A549 (cell line): Measurements from ENCODE around the gene HMSD. TPM values are rescaled to one million over a fixed set of nuclear protein-coding genes. Genes with fewer than 3 reads are reported as not detected.

Source experiments
- ATAC-seq, 2 experiments: fragments of 200-7000 bp in 1 of 2; fragments of >200 bp in 1 of 2; cut with Nextera tagmentation in 1 of 2; cut with Tn5 transposase in 1 of 2; 3 replicates each; pipeline versions ENCODE4 v1.8.0 to v1.9.1; 2018 to 2020; ENCODE audit warnings: mild to moderate bottlenecking in 1 of 2, moderate library complexity in 1 of 2
- CTCF ChIA-PET: fragments of 300-600 bp; sonication (Branson Sonifier 250); formaldehyde crosslinking; extraction: SDS; loops from one replicate; lab custom pipeline; 2021; ENCODE audit warnings: antibody characterized with exemption, inconsistent platforms; lab: Yijun Ruan, JAX
- POLR2A ChIA-PET: fragments of 350-600 bp; formaldehyde crosslinking; extraction: SDS; loops from one replicate; lab custom pipeline; 2021; ENCODE audit warnings: antibody characterized with exemption, inconsistent platforms; lab: Yijun Ruan, JAX
- DNase-seq, 2 experiments: peaks; one replicate each; pipeline versions ENCODE4 v3.0.0 to v3.0.0-alpha.2; 2011 to 2016; ENCODE audit warnings: low read depth in 1 of 2, low spot score in 1 of 2
- FAIRE-seq: peaks from 2 replicates; lab custom pipeline; 2011; peaks lifted over from hg19 to GRCh38; lab: Jason Lieb, UNC
- H3K27ac ChIP-seq, 2 experiments: fragments of >200 bp; sonication (Bioruptor Twin); formaldehyde crosslinking; 3 replicates each; pipeline ENCODE4 v1.5.1; 2016 to 2017
- H3K4me1 ChIP-seq: fragments of >200 bp; sonication (Bioruptor Twin); formaldehyde crosslinking; 3 replicates; pipeline ENCODE4 v1.6.1; 2016
- H3K4me2 ChIP-seq: fragments of >200 bp; sonication (Bioruptor Twin); formaldehyde crosslinking; 3 replicates; pipeline ENCODE4 v1.6.1; 2016
- H3K4me3 ChIP-seq: fragments of >200 bp; sonication (Bioruptor Twin); formaldehyde crosslinking; 3 replicates; pipeline ENCODE4 v1.5.1; 2016
- H3K9me3 ChIP-seq: fragments of >200 bp; sonication (Bioruptor Twin); formaldehyde crosslinking; 3 replicates; pipeline ENCODE4 v1.6.1; 2016
- ATOH8 ChIP-seq: fragments of 250-450 bp; sonication (Bioruptor Pico); IDR thresholded peaks from 2 replicates; pipeline ENCODE4 v1.5.0; 2020; ENCODE audit warnings: low read depth, mild to moderate bottlenecking, moderate library complexity
- CBX2 ChIP-seq: fragments of 200-600 bp; sonication (generic); IDR thresholded peaks from 2 replicates; pipeline ENCODE4 v1.6.1; 2016; ENCODE audit warnings: low read depth, mild to moderate bottlenecking, borderline replicate concordance
- CBX8 ChIP-seq: fragments of 200-600 bp; sonication (generic); IDR thresholded peaks from 2 replicates; pipeline ENCODE4 v1.6.1; 2016
- CHD2 ChIP-seq: fragments of 150-350 bp; IDR thresholded peaks from 2 replicates; pipeline ENCODE4 v1.6.1; 2014; ENCODE audit warnings: low read length; ENCODE audit not compliant: partially characterized antibody
- EHMT2 ChIP-seq: fragments of 200-600 bp; sonication (generic); IDR thresholded peaks from 2 replicates; pipeline ENCODE4 v1.6.1; 2016; ENCODE audit warnings: antibody characterized with exemption, low read depth, mild to moderate bottlenecking, moderate library complexity
- EP300 ChIP-seq, 2 experiments: fragments of >200 bp; sonication (Bioruptor Twin); formaldehyde crosslinking; IDR thresholded peaks; 2 replicates in 1 of 2; 3 replicates in 1 of 2; pipeline ENCODE4 v1.6.1; 2016 to 2017
- HDAC2 ChIP-seq: fragments of 200-600 bp; sonication (generic); IDR thresholded peaks from 2 replicates; pipeline ENCODE4 v1.6.1; 2016
- HEYL ChIP-seq: fragments of 250-450 bp; sonication (Bioruptor Pico); IDR thresholded peaks from 2 replicates; pipeline ENCODE4 v1.8.0; 2021; ENCODE audit warnings: mild to moderate bottlenecking, moderate library complexity
- HMGXB4 ChIP-seq: fragments of 250-450 bp; sonication (Bioruptor Pico); IDR thresholded peaks from 2 replicates; pipeline ENCODE4 v1.5.0; 2021; ENCODE audit warnings: mild to moderate bottlenecking, moderate library complexity, borderline replicate concordance
- HOXA7 ChIP-seq: fragments of 250-450 bp; sonication (Bioruptor Pico); IDR thresholded peaks from 2 replicates; pipeline ENCODE4 v1.5.0; 2020; ENCODE audit warnings: mild to moderate bottlenecking, moderate library complexity
- HOXB13 ChIP-seq: fragments of 250-450 bp; sonication (Bioruptor Pico); IDR thresholded peaks from 2 replicates; pipeline ENCODE4 v1.5.0; 2020; ENCODE audit warnings: low read depth, mild to moderate bottlenecking, moderate library complexity
- HOXB5 ChIP-seq: fragments of 250-450 bp; sonication (Bioruptor Pico); IDR thresholded peaks from 2 replicates; pipeline ENCODE4 v1.5.0; 2020; ENCODE audit warnings: mild to moderate bottlenecking, moderate library complexity
- JUN ChIP-seq, 2 experiments: fragments of >200 bp; sonication (Bioruptor Twin); formaldehyde crosslinking; IDR thresholded peaks; 2 replicates in 1 of 2; 3 replicates in 1 of 2; pipeline ENCODE4 v1.6.1; 2016 to 2017
- KDM5A ChIP-seq: fragments of 200-600 bp; sonication (generic); IDR thresholded peaks from 2 replicates; pipeline ENCODE4 v1.6.1; 2016; ENCODE audit warnings: antibody characterized with exemption, mild to moderate bottlenecking
- MAZ ChIP-seq: fragments of 150-350 bp; IDR thresholded peaks from 2 replicates; pipeline ENCODE4 v1.6.1; 2014; ENCODE audit warnings: antibody characterized with exemption, low read depth, low read length, borderline replicate concordance
- PBX3 ChIP-seq: IDR thresholded peaks from 2 replicates; pipeline ENCODE4 v1.6.1; 2012
- POLR2A ChIP-seq: IDR thresholded peaks from 2 replicates; pipeline ENCODE4 v1.6.1; 2012; ENCODE audit warnings: mild to moderate bottlenecking, low read length
- POLR2AphosphoS2 ChIP-seq: conservative IDR thresholded peaks from 2 replicates; pipeline ENCODE4 v1.6.1; 2012; ENCODE audit warnings: low read length, improper control_type of control experiment, inconsistent platforms
- RAD21 ChIP-seq, 2 experiments: fragments of >200 bp in 1 of 2; sonication (Bioruptor Twin) in 1 of 2; formaldehyde crosslinking in 1 of 2; IDR thresholded peaks in 1 of 2; conservative IDR thresholded peaks in 1 of 2; 2 replicates in 1 of 2; 3 replicates in 1 of 2; pipeline ENCODE4 v1.6.1; 2012 to 2018; ENCODE audit warnings: inconsistent platforms in 1 of 2
- RCOR1 ChIP-seq: fragments of 150-350 bp; IDR thresholded peaks from 2 replicates; pipeline ENCODE4 v1.6.1; 2014; ENCODE audit warnings: antibody characterized with exemption, low read length, low read depth
- REST ChIP-seq: fragments of 200-600 bp; sonication (generic); IDR thresholded peaks from 2 replicates; pipeline ENCODE4 v1.6.1; 2016; ENCODE audit warnings: antibody characterized with exemption, mild to moderate bottlenecking, moderate library complexity
- RNF2 ChIP-seq: fragments of 200-600 bp; sonication (generic); IDR thresholded peaks from 2 replicates; pipeline ENCODE4 v1.6.1; 2016; ENCODE audit warnings: low read depth, mild to moderate bottlenecking, antibody characterized with exemption, moderate library complexity, borderline replicate concordance
- SMC3 ChIP-seq: fragments of >200 bp; sonication (Bioruptor Twin); formaldehyde crosslinking; IDR thresholded peaks from 3 replicates; pipeline ENCODE4 v1.6.1; 2018; ENCODE audit warnings: inconsistent platforms
- ZC3H11A ChIP-seq: fragments of 450-650 bp; IDR thresholded peaks from 2 replicates; pipeline ENCODE4 v1.6.1; 2014; ENCODE audit warnings: antibody characterized with exemption, mild to moderate bottlenecking
- ZSCAN20 ChIP-seq: fragments of 250-450 bp; sonication (Bioruptor Pico); IDR thresholded peaks from 2 replicates; pipeline ENCODE4 v1.8.0; 2022; ENCODE audit warnings: mild to moderate bottlenecking, moderate library complexity
- WGBS: methylation state at CpG from one replicate; pipeline ENCODE4 v1.1.6; 2017; ENCODE audit errors: missing lambda C conversion rate; 5-methylcytosine and 5-hydroxymethylcytosine counted together
- polyA plus RNA-seq, 4 experiments: library from polyadenylated mRNA; depleted of rRNA in 3 of 4; stranded (reverse); fragments of >200 nt; fragmentation: RNase III in 1 of 4; extraction: RNeasy Plus Mini Kit Qiagen cat#74134 plus additional on column Dnase treatment in 1 of 4; gene quantifications; 2 replicates in 3 of 4; 3 replicates in 1 of 4; pipeline ENCODE4 v1.2.3, GENCODE V29; 2011 to 2017

The HMSD gene
- polyA plus RNA-seq, 2 of the 4 experiments (the other 2 are of a cell fraction), result 0.13 to 0.23 TPM

GRCh38 chr18:63953811-63954210, 4.7 kb downstream of the HMSD start:
- no peaks in the 10 kb centered on the region for H3K4me1 ChIP-seq
- no peak overlapping the region for H3K27ac ChIP-seq
- FAIRE-seq (no peak), DNase-seq (no peak), ATAC-seq (no peak)
- H3K4me3 ChIP-seq, result no peak overlapping the region
- ChIA-PET POLR2A (interaction anchor here (1.5 kb wide), 1 partner anchor 17 kb away, joined by 6 read pairs; no protein-coding TSS in a partner anchor), CTCF (interaction anchor here (0.6 to 1.8 kb wide), 5 partner anchors 10 to 41 kb away, joined by 3 to 10 read pairs (median 3); no protein-coding TSS in a partner anchor)
- WGBS, result 33% methylated on average over 5 of the region's 5 CpGs
- H3K9me3 ChIP-seq, result no peaks in the 10 kb centered on the region
- TF ChIP-seq SMC3 (no peak), HMGXB4 (no peak), RCOR1 (no peak), RAD21 (conservative IDR thresholded peaks at IDR 0.05 in 1 of 2, IDR thresholded peaks at IDR 0.05 in 1 of 2) (no peak), JUN (IDR thresholded peaks at IDR 0.05) (no peak), PBX3 (no peak), CHD2 (no peak), HOXB5 (CRISPR knock-in tag) (no peak), KDM5A (no peak), POLR2AphosphoS2 (no peak), EHMT2 (no peak), POLR2A (no peak), HOXB13 (CRISPR knock-in tag) (no peak), HEYL (no peak), HDAC2 (no peak), CBX8 (no peak), REST (no peak), EP300 (IDR thresholded peaks at IDR 0.05) (no peak), ZSCAN20 (CRISPR knock-in tag) (no peak)
- H3K4me2 ChIP-seq, result no peak overlapping the region

GRCh38 chr18:63956755-63957154, 7.7 kb downstream of the HMSD start:
- CTCF ChIA-PET, result no interaction called here
- no peak for TF ChIP-seq HOXB13 (CRISPR knock-in tag)
- H3K27ac ChIP-seq, result no peak overlapping the region
- DNase-seq, result no peak
- POLR2A ChIA-PET, result no interaction called here
- H3K4me1 ChIP-seq, result no peaks in the 10 kb centered on the region
- H3K4me2 ChIP-seq, result no peak overlapping the region
- no peak for FAIRE-seq
- no peaks in the 10 kb centered on the region for H3K9me3 ChIP-seq
- no peak for ATAC-seq
- H3K4me3 ChIP-seq, result no peak overlapping the region
- WGBS, result 32% methylated on average over 4 of the region's 4 CpGs

- TF ChIP-seq ZC3H11A (no peak), CBX2 (no peak), MAZ (no peak), RNF2 (no peak), HOXA7 (CRISPR knock-in tag) (no peak), RCOR1 (no peak), ATOH8 (no peak)
- H3K27ac ChIP-seq, result no peak overlapping the region
- ChIA-PET POLR2A (no interaction called here), CTCF (interaction anchor here (0.9 to 1.9 kb wide), 2 partner anchors 24 to 34 kb away, joined by 3 to 6 read pairs; no protein-coding TSS in a partner anchor)
- 38% methylated on average over 1 of the region's 1 CpG for WGBS
- FAIRE-seq, result no peak
- no peak for ATAC-seq
- H3K9me3 ChIP-seq, result no peaks in the 10 kb centered on the region
- no peaks in the 10 kb centered on the region for H3K4me1 ChIP-seq
- DNase-seq, result no peak
- no peak overlapping the region for H3K4me3 ChIP-seq
- no peak overlapping the region for H3K4me2 ChIP-seq
Observed at GRCh38 chr18:63960891-63961290, 11.8 kb downstream of the HMSD start.
